ENCODE results near the gene GAB2.
"Not testable (repeated sequence)": the region's sequence is repeated elsewhere in the genome, so short reads cannot be mapped to it uniquely, and the experiment has no call there.

GAB2 gene

DNA sequence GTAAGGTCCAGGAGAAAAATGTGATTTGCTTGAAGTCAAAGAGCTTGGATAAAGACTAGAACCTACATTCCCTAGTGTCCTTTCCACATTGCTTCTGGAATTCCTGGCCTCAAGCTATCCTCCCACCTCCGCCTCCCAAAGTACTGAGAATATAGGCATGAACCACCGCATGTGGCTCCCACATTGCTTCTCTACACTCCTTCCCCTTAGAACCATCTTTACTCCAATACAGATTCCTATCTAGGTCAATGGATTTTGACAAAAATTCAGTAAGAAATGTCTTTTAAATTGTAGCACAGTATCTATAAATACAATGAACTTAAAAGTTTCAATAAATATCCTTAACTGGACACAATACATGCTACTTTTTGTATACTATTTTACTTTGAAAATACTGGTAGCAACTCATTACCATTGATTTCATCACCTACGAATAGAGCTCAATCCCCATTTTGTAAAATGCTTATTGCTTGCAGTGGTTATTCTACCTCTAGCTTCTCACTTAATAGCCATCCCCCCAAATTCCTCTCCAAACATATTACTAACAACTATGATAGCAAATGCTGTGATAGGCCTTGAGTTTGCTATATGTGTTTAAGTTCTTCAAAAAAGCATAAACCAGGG, 53.4 kb downstream of the GAB2 start:
- no peak for TF ChIP-seq CTCF (IDR thresholded peaks at IDR 0.05; ENCODE audit: low read depth, low read length, missing control alignments)
- no peak for DNase-seq (ENCODE audit: low read depth)
- no peak overlapping the region for H3K4me3 ChIP-seq (ENCODE audit: low read depth, low read length)
- in situ Hi-C loops (cut with HindIII; ENCODE audit: low sequenced_read_pairs) = no loop called here

- H3K4me3 ChIP-seq (ENCODE audit: low read depth, low read length) = no peak overlapping the region
- no peak for DNase-seq (ENCODE audit: low read depth)
- TF ChIP-seq CTCF (IDR thresholded peaks at IDR 0.05; ENCODE audit: low read depth, low read length, missing control alignments) = no peak
- in situ Hi-C loops (cut with HindIII; ENCODE audit: low sequenced_read_pairs) = no loop called here
Observed at GRCh38 chr11:78363024-78363619, 54.5 kb downstream of the GAB2 start.

- H3K4me3 ChIP-seq (ENCODE audit: low read depth, low read length) = no peak overlapping the region
- DNase-seq (ENCODE audit: low read depth) = no peak
- TF ChIP-seq CTCF (IDR thresholded peaks at IDR 0.05; ENCODE audit: low read depth, low read length, missing control alignments) = no peak
- in situ Hi-C loops (cut with HindIII; ENCODE audit: low sequenced_read_pairs) = no loop called here
Observed at GRCh38 chr11:78361228-78361627, 56.4 kb downstream of the GAB2 start.

DNA sequence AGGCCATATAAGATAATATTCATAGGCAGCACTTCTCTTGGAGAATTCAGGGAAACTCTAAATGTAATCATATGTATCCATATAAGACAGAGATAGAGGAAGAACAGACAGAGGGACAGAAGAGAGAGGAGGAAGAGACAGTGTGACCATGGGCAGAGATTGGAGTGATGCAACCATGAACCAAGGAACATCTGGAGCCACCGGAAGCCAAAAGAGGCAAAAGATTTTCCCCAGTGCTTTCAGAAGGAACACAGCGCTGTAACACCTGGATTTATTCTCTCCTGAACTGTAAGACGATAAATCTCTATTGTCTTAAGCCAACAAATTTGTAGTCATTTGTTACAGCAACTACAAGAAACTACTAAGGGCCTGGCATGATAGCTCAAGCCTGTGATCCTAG, 57.7 kb downstream of the GAB2 start:
- DNase-seq (ENCODE audit: low read depth) = no peak
- H3K4me3 ChIP-seq (ENCODE audit: low read depth, low read length) = no peak overlapping the region
- in situ Hi-C loops (cut with HindIII; ENCODE audit: low sequenced_read_pairs) = no loop called here
- TF ChIP-seq CTCF (IDR thresholded peaks at IDR 0.05; ENCODE audit: low read depth, low read length, missing control alignments) = no peak

GRCh38 chr11:78357924-78358323, 59.7 kb downstream of the GAB2 start:
- H3K4me3 ChIP-seq (ENCODE audit: low read depth, low read length); in situ Hi-C loops (cut with HindIII; ENCODE audit: low sequenced_read_pairs); DNase-seq (ENCODE audit: low read depth): not testable (repeated sequence)

GRCh38 chr11:78357425-78357824, 60.2 kb downstream of the GAB2 start:
- DNase-seq (ENCODE audit: low read depth); H3K4me3 ChIP-seq (ENCODE audit: low read depth, low read length); in situ Hi-C loops (cut with HindIII; ENCODE audit: low sequenced_read_pairs): not testable (repeated sequence)

GRCh38 chr11:78355742-78356141, 61.9 kb downstream of the GAB2 start:
- in situ Hi-C loops (cut with HindIII; ENCODE audit: low sequenced_read_pairs); H3K4me3 ChIP-seq (ENCODE audit: low read depth, low read length); DNase-seq (ENCODE audit: low read depth): not testable (repeated sequence)

GRCh38 chr11:78355309-78355705, 62.3 kb downstream of the GAB2 start:
- no peak overlapping the region for H3K4me3 ChIP-seq (ENCODE audit: low read depth, low read length)
- no peak for TF ChIP-seq CTCF (IDR thresholded peaks at IDR 0.05; ENCODE audit: low read depth, low read length, missing control alignments)
- in situ Hi-C loops (cut with HindIII; ENCODE audit: low sequenced_read_pairs) = no loop called here
- no peak for DNase-seq (ENCODE audit: low read depth)

Data from astrocyte of the cerebellum (primary cell).